IMR-90 (cell line): ENCODE data around the gene EPN3. TPM values are rescaled to one million over a fixed set of nuclear protein-coding genes. Genes with fewer than 3 reads are reported as not detected.

ENCODE experiments used
- ATAC-seq: fragments of 200-7000 bp; cut with Tn5 transposase; 2 replicates; pipeline ENCODE4 v1.9.1; 2020; ENCODE audit warnings: low read depth, mild to moderate bottlenecking, moderate library complexity
- BruUV-seq: library from RNA; stranded (reverse); fragments of 400-500 nt; replicated peaks from 2 replicates; lab custom pipeline; 2021; lab: Mats Ljungman, UMichigan
- CTCF ChIA-PET: fragments of 300-600 bp; formaldehyde crosslinking; extraction: SDS; loops from one replicate; lab custom pipeline; 2021; ENCODE audit warnings: antibody characterized with exemption; lab: Yijun Ruan, JAX
- POLR2A ChIA-PET: fragments of 300-600 bp; sonication (Branson Sonifier 250); formaldehyde crosslinking; loops from one replicate; lab custom pipeline; 2022; ENCODE audit warnings: antibody characterized with exemption; ENCODE audit not compliant: unreplicated experiment; lab: Charles Lee
- DNase-seq: peaks from one replicate; pipeline ENCODE4 v3.0.0; 2013
- H2AFZ ChIP-seq: replicated peaks from 2 replicates; pipeline ENCODE3; 2013; ENCODE audit warnings: low read length, mild to moderate bottlenecking; ENCODE audit not compliant: poor library complexity
- H2AK5ac ChIP-seq: 2 replicates; pipeline ENCODE4 v1.6.1; 2013; ENCODE audit warnings: low read depth, low read length, inconsistent platforms
- H2AK9ac ChIP-seq: replicated peaks from 2 replicates; pipeline ENCODE3; 2013; ENCODE audit warnings: mild to moderate bottlenecking, low read depth, low read length, moderate library complexity; ENCODE audit not compliant: poor library complexity
- H2BK120ac ChIP-seq: 2 replicates; pipeline ENCODE4 v1.6.1; 2013; ENCODE audit warnings: low read depth, low read length, inconsistent platforms
- H2BK15ac ChIP-seq: 3 replicates; pipeline ENCODE4 v1.6.1; 2013; ENCODE audit warnings: low read depth, low read length, inconsistent platforms
- H2BK20ac ChIP-seq: 2 replicates; pipeline ENCODE4 v1.6.1; 2013; ENCODE audit warnings: low read depth, mild to moderate bottlenecking, inconsistent platforms, low read length, moderate library complexity
- H2BK5ac ChIP-seq: 2 replicates; pipeline ENCODE4 v1.6.1; 2013; ENCODE audit warnings: mild to moderate bottlenecking, low read depth, low read length, inconsistent platforms; ENCODE audit not compliant: poor library complexity, severe bottlenecking
- H3K14ac ChIP-seq: replicated peaks from 2 replicates; pipeline ENCODE4 v1.6.1; 2013; ENCODE audit warnings: low read depth, low read length, inconsistent platforms
- H3K18ac ChIP-seq: 2 replicates; pipeline ENCODE4 v1.6.1; 2013; ENCODE audit warnings: low read depth, low read length, control low read depth
- H3K23ac ChIP-seq: 2 replicates; pipeline ENCODE4 v1.6.1; 2013; ENCODE audit warnings: low read depth, low read length, inconsistent platforms
- H3K27ac ChIP-seq: 2 replicates; pipeline ENCODE4 v1.5.1; 2013; ENCODE audit warnings: mild to moderate bottlenecking, control low read depth, low read length; ENCODE audit not compliant: insufficient read depth
- H3K27me3 ChIP-seq: 2 replicates; pipeline ENCODE4 v1.6.1; 2013; ENCODE audit warnings: low read length; ENCODE audit not compliant: control insufficient read depth, insufficient read depth
- H3K36me3 ChIP-seq: 2 replicates; pipeline ENCODE4 v1.6.1; 2013; ENCODE audit warnings: low read length, mixed read lengths; ENCODE audit not compliant: control insufficient read depth, insufficient read depth
- H3K4ac ChIP-seq: 2 replicates; pipeline ENCODE4 v1.6.1; 2013; ENCODE audit warnings: low read depth, low read length, inconsistent platforms
- H3K4me1 ChIP-seq: 2 replicates; pipeline ENCODE4 v1.6.1; 2013; ENCODE audit warnings: low read length, mixed read lengths; ENCODE audit not compliant: control insufficient read depth, insufficient read depth
- H3K4me2 ChIP-seq: 2 replicates; pipeline ENCODE4 v1.6.1; 2013; ENCODE audit warnings: low read depth, mild to moderate bottlenecking, control low read depth, low read length, moderate library complexity
- H3K4me3 ChIP-seq: 2 replicates; pipeline ENCODE4 v1.5.1; 2013; ENCODE audit warnings: low read depth, mild to moderate bottlenecking, control low read depth, low read length, moderate library complexity; ENCODE audit not compliant: insufficient read depth
- H3K56ac ChIP-seq: 2 replicates; pipeline ENCODE4 v1.6.1; 2013; ENCODE audit warnings: low read length, inconsistent platforms; ENCODE audit not compliant: insufficient read depth; ENCODE audit errors: extremely low read depth
- H3K79me1 ChIP-seq, 2 experiments: 2 replicates each; pipeline ENCODE4 v1.6.1; 2013; ENCODE audit warnings: low read length in 2 of 2, inconsistent platforms in 1 of 2, low read depth in 1 of 2
- H3K9ac ChIP-seq: 2 replicates; pipeline ENCODE4 v1.6.1; 2013; ENCODE audit warnings: low read depth, low read length, control low read depth
- H3K9me1 ChIP-seq: 2 replicates; pipeline ENCODE4 v1.6.1; 2013; ENCODE audit warnings: low read length, inconsistent platforms; ENCODE audit not compliant: insufficient read depth
- H3K9me3 ChIP-seq: 2 replicates; pipeline ENCODE4 v1.6.1; 2013; ENCODE audit warnings: low read length; ENCODE audit not compliant: control insufficient read depth, insufficient read depth
- H4K20me1 ChIP-seq: 2 replicates; pipeline ENCODE4 v1.6.1; 2013; ENCODE audit warnings: low read length, inconsistent platforms; ENCODE audit not compliant: insufficient read depth
- H4K5ac ChIP-seq: 2 replicates; pipeline ENCODE4 v1.6.1; 2013; ENCODE audit warnings: mild to moderate bottlenecking, low read depth, low read length, control low read depth
- H4K8ac ChIP-seq, 2 experiments: 2 replicates each; pipeline ENCODE4 v1.6.1; 2013; ENCODE audit warnings: low read depth in 2 of 2, low read length in 2 of 2, control low read depth in 1 of 2, inconsistent platforms in 1 of 2
- H4K91ac ChIP-seq: 2 replicates; pipeline ENCODE4 v1.6.1; 2013; ENCODE audit warnings: low read depth, low read length, inconsistent platforms; ENCODE audit not compliant: insufficient read depth
- BHLHE40 ChIP-seq: fragments of 150-350 bp; IDR thresholded peaks from 2 replicates; pipeline ENCODE4 v1.6.1; 2016; ENCODE audit warnings: mild to moderate bottlenecking, low read depth, low read length
- CEBPB ChIP-seq: IDR thresholded peaks from 2 replicates; pipeline ENCODE4 v1.6.1; 2012; ENCODE audit warnings: low read depth, low read length, improper control_type of control experiment
- CHD1 ChIP-seq: IDR thresholded peaks from 2 replicates; pipeline ENCODE4 v1.6.1; 2012; ENCODE audit warnings: low read depth, low read length, improper control_type of control experiment
- CTCF ChIP-seq: conservative IDR thresholded peaks from 2 replicates; pipeline ENCODE4 v1.5.1; 2012; ENCODE audit warnings: mild to moderate bottlenecking, low read depth, low read length, improper control_type of control experiment
- ELK1 ChIP-seq: fragments of 150-350 bp; IDR thresholded peaks from 2 replicates; pipeline ENCODE4 v1.6.1; 2016; ENCODE audit warnings: low read depth, mild to moderate bottlenecking, low read length, moderate library complexity, borderline replicate concordance
- FOS ChIP-seq: fragments of 150-350 bp; IDR thresholded peaks from 2 replicates; pipeline ENCODE4 v1.6.1; 2016; ENCODE audit warnings: low read depth, low read length
- MAFK ChIP-seq: IDR thresholded peaks from 2 replicates; pipeline ENCODE4 v1.6.1; 2012; ENCODE audit warnings: low read depth, low read length, improper control_type of control experiment
- MAZ ChIP-seq: IDR thresholded peaks from 2 replicates; pipeline ENCODE4 v1.6.1; 2012; ENCODE audit warnings: low read depth, mild to moderate bottlenecking, low read length, improper control_type of control experiment, moderate library complexity, borderline replicate concordance
- MXI1 ChIP-seq: IDR thresholded peaks from 2 replicates; pipeline ENCODE4 v1.6.1; 2012; ENCODE audit warnings: low read depth, mild to moderate bottlenecking, low read length, moderate library complexity, borderline replicate concordance
- NFE2L2 ChIP-seq: fragments of 150-350 bp; IDR thresholded peaks from 2 replicates; pipeline ENCODE4 v1.6.1; 2016; ENCODE audit warnings: low read depth, mild to moderate bottlenecking, low read length
- POLR2A ChIP-seq: IDR thresholded peaks from 2 replicates; pipeline ENCODE4 v1.6.1; 2012; ENCODE audit warnings: mild to moderate bottlenecking, low read depth, low read length
- RAD21 ChIP-seq: IDR thresholded peaks from 2 replicates; pipeline ENCODE4 v1.6.1; 2012; ENCODE audit warnings: low read length, improper control_type of control experiment
- RFX5 ChIP-seq: IDR thresholded peaks from 2 replicates; pipeline ENCODE4 v1.8.0; 2012; ENCODE audit warnings: low read depth, mild to moderate bottlenecking, low read length, moderate library complexity
- USF2 ChIP-seq: fragments of 150-350 bp; IDR thresholded peaks from 2 replicates; pipeline ENCODE4 v1.6.1; 2017; ENCODE audit warnings: mild to moderate bottlenecking, antibody characterized with exemption, low read length, low read depth
- WGBS, 2 experiments: methylation state at CpG; one replicate each; pipeline versions ENCODE4 v1.1.5 to v1.1.7; 2013; ENCODE audit warnings: missing lambda C conversion rate in 2 of 2; ENCODE audit not compliant: insufficient read length in 1 of 2; ENCODE audit errors: extremely low coverage in 2 of 2; 5-methylcytosine and 5-hydroxymethylcytosine counted together
- dilution Hi-C: fragments of 300-500 bp; cut with HindIII; formaldehyde crosslinking; loops from one replicate; pipeline ENCODE4 v1.14.3; 2018; ENCODE audit warnings: low sequenced_read_pairs; ENCODE audit not compliant: unreplicated experiment
- in situ Hi-C: fragments of 300-500 bp; cut with MboI; formaldehyde crosslinking; loops from 3 replicates; pipeline ENCODE4 v1.14.3; 2019; ENCODE audit warnings: low sequenced_read_pairs, inconsistent platforms, mixed read lengths
- intact Hi-C: fragments of 100-400 bp; cut with micrococcal nuclease; formaldehyde crosslinking; loops from 2 replicates; pipeline ENCODE4 v1.10.0; 2022
- polyA plus RNA-seq, 3 experiments: library from polyadenylated mRNA; depleted of rRNA; stranded (reverse); fragments of >200 nt; gene quantifications; 2 replicates each; pipeline ENCODE4 v1.2.3, GENCODE V29; 2012; ENCODE audit warnings: low replicate concordance in 1 of 3
- total RNA-seq: library from RNA; depleted of rRNA; stranded (reverse); fragments of >200 nt; gene quantifications from 2 replicates; pipeline ENCODE4 v1.2.3, GENCODE V29; 2012

The EPN3 gene
- total and polyA plus RNA-seq, 2 of the 4 experiments (the other 2 are of a cell fraction) = 0.09 TPM; not detected in 1

GRCh38 chr17:50511058-50511457 is 21.5 kb upstream of the EPN3 start:
- H3K27me3 ChIP-seq = no peaks in the 10 kb centered on the region; the same call in 1 of the 2 replicates
- H3K18ac ChIP-seq = no peak overlapping the region
- peaks cover 2% of the 10 kb centered on the region for H3K4me1 ChIP-seq
- no peak overlapping the region for H3K4me3 ChIP-seq
- H2BK120ac ChIP-seq = no peak overlapping the region
- in situ Hi-C loops (no loop called here), intact Hi-C loops (no loop called here), dilution Hi-C loops (no loop called here)
- no peak overlapping the region for H4K8ac ChIP-seq
- H3K14ac ChIP-seq = no peak overlapping the region
- H3K79me1 ChIP-seq = peaks cover 0 to 3% of the 10 kb centered on the region in 2 experiments; a peak in 1 of 4 replicates
- no TSS peak for BruUV-seq
- no peak for TF ChIP-seq ELK1
- no peak for TF ChIP-seq CHD1
- no peak for TF ChIP-seq CTCF
- no peak for TF ChIP-seq MAZ
- TF ChIP-seq RAD21 = no peak
- TF ChIP-seq MXI1 = no peak
- 0 out of 2 replicates have a peak, but pooled peaks have one; percentile 6 for TF ChIP-seq CEBPB
- TF ChIP-seq RFX5 = no peak
- TF ChIP-seq USF2 = no peak
- peak; percentile 14; the same call in 1 of the 2 replicates for TF ChIP-seq FOS
- no peak for TF ChIP-seq BHLHE40
- no peak for TF ChIP-seq NFE2L2
- no peak for TF ChIP-seq MAFK
- TF ChIP-seq POLR2A = no peak
- no peak overlapping the region for H2BK5ac ChIP-seq
- H2AK9ac ChIP-seq = no peak overlapping the region
- H4K5ac ChIP-seq = no peak overlapping the region
- no peak overlapping the region for H3K23ac ChIP-seq
- no peak overlapping the region for H4K91ac ChIP-seq
- H2AFZ ChIP-seq = no peak overlapping the region
- no peak overlapping the region for H3K27ac ChIP-seq
- POLR2A ChIA-PET = no interaction called here
- H3K36me3 ChIP-seq = no peaks in the 10 kb centered on the region
- ATAC-seq (peak; percentile 27; the same call in 1 of the 2 replicates), DNase-seq (peak; percentile 50)
- H3K56ac ChIP-seq = no peak overlapping the region
- no peak overlapping the region for H3K4ac ChIP-seq
- WGBS, 2 experiments = 25% methylated on average over 2 of the region's 3 CpGs; no CpG with 5 or more reads in 1 of the 2 experiments
- H2BK15ac ChIP-seq = no peak overlapping the region
- H3K9me1 ChIP-seq = peaks cover 11% of the 10 kb centered on the region
- H2AK5ac ChIP-seq = no peak overlapping the region
- H4K20me1 ChIP-seq = no peaks in the 10 kb centered on the region
- H3K4me2 ChIP-seq = peak overlapping the region; percentile 58
- CTCF ChIA-PET = no interaction called here
- H3K9ac ChIP-seq = no peak overlapping the region
- H2BK20ac ChIP-seq = no peak overlapping the region
- H3K9me3 ChIP-seq = no peaks in the 10 kb centered on the region
